ENCODE data around the gene THSD8.
A peak's percentile ranks its signal among the peaks of the same experiment; 100 is the strongest.

THSD8 gene

DNA sequence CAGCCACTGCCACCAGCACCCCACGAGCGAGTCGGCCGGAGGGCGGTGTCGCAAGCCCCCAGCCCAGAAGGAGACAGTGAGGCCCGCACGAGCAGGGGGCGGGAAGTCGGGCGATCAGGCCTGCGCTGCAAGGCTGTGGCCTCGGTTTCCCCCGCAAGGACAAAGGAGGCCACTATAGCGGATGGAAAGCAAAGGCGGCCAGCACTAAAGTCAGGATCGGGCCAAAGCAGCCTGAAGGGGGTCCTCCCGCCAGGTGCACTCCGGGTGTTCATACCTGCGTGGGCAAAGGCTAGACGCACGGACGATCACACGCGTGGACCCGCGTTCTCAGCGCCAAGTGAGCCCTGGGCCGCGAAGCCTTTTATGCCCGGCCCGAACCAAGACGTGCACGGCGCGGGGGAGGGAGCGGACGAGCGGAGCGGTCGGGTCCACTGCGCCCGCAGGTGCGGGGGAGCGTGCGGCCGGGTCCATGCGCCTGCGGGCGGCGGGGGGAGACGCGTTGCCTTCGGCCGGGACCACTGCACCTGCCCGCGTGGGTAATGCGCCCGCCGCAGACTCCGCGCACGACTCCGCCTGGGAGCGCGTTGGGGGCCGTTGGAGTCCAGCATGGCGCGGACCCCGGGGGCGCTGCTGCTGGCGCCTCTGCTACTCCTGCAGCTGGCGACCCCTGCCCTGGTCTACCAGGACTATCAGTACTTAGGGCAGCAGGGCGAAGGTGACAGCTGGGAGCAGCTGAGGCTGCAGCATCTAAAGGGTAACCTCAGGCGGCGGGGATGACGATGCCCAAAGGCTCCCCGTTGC, at the start of gene THSD8, which contains the start of gene PRDX2 (continued):
- TF ChIP-seq, protein P1, sequence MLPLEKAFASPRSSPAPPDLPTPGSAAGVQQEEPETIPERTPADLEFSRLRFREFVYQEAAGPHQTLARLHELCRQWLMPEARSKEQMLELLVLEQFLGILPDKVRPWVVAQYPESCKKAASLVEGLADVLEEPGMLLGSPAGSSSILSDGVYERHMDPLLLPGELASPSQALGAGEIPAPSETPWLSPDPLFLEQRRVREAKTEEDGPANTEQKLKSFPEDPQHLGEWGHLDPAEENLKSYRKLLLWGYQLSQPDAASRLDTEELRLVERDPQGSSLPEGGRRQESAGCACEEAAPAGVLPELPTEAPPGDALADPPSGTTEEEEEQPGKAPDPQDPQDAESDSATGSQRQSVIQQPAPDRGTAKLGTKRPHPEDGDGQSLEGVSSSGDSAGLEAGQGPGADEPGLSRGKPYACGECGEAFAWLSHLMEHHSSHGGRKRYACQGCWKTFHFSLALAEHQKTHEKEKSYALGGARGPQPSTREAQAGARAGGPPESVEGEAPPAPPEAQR (tag by site-specific recombination; IDR thresholded peaks at IDR 0.05) = 0 out of 2 replicates have a peak, but pooled peaks have one; percentile 37
- TF ChIP-seq BCL11B (tag by site-specific recombination; IDR thresholded peaks at IDR 0.05; ENCODE audit: low read depth) = no peak
- TF ChIP-seq, protein P2, sequence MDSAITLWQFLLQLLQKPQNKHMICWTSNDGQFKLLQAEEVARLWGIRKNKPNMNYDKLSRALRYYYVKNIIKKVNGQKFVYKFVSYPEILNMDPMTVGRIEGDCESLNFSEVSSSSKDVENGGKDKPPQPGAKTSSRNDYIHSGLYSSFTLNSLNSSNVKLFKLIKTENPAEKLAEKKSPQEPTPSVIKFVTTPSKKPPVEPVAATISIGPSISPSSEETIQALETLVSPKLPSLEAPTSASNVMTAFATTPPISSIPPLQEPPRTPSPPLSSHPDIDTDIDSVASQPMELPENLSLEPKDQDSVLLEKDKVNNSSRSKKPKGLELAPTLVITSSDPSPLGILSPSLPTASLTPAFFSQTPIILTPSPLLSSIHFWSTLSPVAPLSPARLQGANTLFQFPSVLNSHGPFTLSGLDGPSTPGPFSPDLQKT (IDR thresholded peaks at IDR 0.05; ENCODE audit: borderline replicate concordance, low read depth, low read length) = no peak
- TF ChIP-seq ZNF791 (tag by site-specific recombination; IDR thresholded peaks at IDR 0.05) = no peak
- TF ChIP-seq ZNF223 (tag by site-specific recombination; IDR thresholded peaks at IDR 0.05) = no peak
- TF ChIP-seq ZSCAN30 (tag by site-specific recombination; IDR thresholded peaks at IDR 0.05) = peak; percentile 95

DNA sequence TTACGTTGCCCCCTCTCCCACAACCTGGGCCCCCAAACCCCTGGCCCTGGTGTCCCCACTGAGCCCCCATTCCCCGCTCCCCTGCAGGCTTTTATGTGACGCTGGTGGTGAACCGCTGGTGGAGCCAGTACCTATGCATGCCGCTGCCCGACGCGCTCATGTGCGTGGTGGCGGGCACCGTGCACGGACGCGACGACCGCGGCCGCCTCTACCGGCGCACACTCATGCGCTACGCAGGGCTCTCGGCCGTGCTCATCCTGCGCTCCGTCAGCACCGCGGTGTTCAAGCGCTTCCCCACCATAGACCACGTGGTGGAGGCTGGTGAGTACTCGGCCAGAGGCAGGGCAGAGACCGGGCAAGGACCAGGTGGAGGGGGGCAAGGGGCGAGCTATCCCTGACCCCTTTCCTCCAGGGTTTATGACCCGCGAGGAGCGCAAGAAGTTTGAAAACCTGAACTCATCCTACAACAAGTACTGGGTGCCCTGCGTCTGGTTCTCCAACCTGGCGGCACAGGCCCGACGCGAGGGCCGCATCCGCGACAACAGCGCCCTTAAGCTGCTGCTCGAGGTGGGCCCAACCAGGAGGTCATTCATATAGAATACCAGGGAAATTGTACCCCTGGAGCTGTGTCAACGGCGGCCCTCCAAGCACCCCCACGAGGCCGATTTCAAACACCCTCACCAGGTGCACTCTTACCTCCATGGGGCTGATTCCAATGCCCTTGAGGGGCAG, 47.2 kb upstream of the THSD8 start:
- H3K27ac ChIP-seq (ENCODE audit: extremely low read depth, low read depth, low read length) = no peak overlapping the region
- H3K4me1 ChIP-seq (ENCODE audit: control insufficient read depth, insufficient read depth, low read length) = peaks cover 7% of the 10 kb centered on the region
- no peaks in the 10 kb centered on the region for H3K9me3 ChIP-seq (ENCODE audit: control insufficient read depth, insufficient read depth, low read depth, low read length)
- CTCF ChIA-PET = interaction anchor here (0.6 to 2.3 kb wide), 6 partner anchors 12 to 1115 kb away, joined by 3 to 16 read pairs (median 4); partner anchors contain the start of gene GET3
- H3K4me3 ChIP-seq (ENCODE audit: low read depth, low read length) = no peak overlapping the region
- TF ChIP-seq ZNF830 (tag by site-specific recombination; IDR thresholded peaks at IDR 0.05; ENCODE audit: low read depth) (no peak), ZNF560 (tag by site-specific recombination; IDR thresholded peaks at IDR 0.05; ENCODE audit: borderline replicate concordance) (no peak), ZNF350 (tag by site-specific recombination; IDR thresholded peaks at IDR 0.05) (no peak), ZNF274 (IDR thresholded peaks at IDR 0.05; ENCODE audit: low read length) (no peak), ZNF274 (tag by site-specific recombination; IDR thresholded peaks at IDR 0.05; ENCODE audit: borderline replicate concordance) (no peak), ZNF670 (tag by site-specific recombination; IDR thresholded peaks at IDR 0.05; ENCODE audit: low read depth) (no peak), OVOL3 (tag by site-specific recombination; IDR thresholded peaks at IDR 0.05) (no peak), KLF10 (tag by site-specific recombination; IDR thresholded peaks at IDR 0.05) (no peak), SP2 (tag by site-specific recombination; IDR thresholded peaks at IDR 0.05) (no peak), SETDB1 (IDR thresholded peaks at IDR 0.05; ENCODE audit: insufficient read length, low read length) (no peak), REPIN1 (tag by site-specific recombination; IDR thresholded peaks at IDR 0.05; ENCODE audit: low read depth) (no peak), ZNF654 (tag by site-specific recombination; IDR thresholded peaks at IDR 0.05; ENCODE audit: low read depth) (no peak), ZNF394 (tag by site-specific recombination; IDR thresholded peaks at IDR 0.05; ENCODE audit: borderline replicate concordance) (no peak), ZNF138 (tag by site-specific recombination; IDR thresholded peaks at IDR 0.05; ENCODE audit: borderline replicate concordance) (no peak), ZFHX2 (tag by site-specific recombination; conservative IDR thresholded peaks at IDR 0.05) (no peak), ZNF473 (tag by site-specific recombination; IDR thresholded peaks at IDR 0.05) (no peak), ZNF664 (tag by site-specific recombination; IDR thresholded peaks at IDR 0.05) (no peak)
- TF ChIP-seq, protein P3, sequence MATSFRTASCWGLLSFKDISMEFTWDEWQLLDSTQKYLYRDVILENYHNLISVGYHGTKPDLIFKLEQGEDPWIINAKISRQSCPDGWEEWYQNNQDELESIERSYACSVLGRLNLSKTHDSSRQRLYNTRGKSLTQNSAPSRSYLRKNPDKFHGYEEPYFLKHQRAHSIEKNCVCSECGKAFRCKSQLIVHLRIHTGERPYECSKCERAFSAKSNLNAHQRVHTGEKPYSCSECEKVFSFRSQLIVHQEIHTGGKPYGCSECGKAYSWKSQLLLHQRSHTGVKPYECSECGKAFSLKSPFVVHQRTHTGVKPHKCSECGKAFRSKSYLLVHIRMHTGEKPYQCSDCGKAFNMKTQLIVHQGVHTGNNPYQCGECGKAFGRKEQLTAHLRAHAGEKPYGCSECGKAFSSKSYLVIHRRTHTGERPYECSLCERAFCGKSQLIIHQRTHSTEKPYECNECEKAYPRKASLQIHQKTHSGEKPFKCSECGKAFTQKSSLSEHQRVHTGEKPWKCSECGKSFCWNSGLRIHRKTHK (tag by site-specific recombination; IDR thresholded peaks at IDR 0.05) = no peak
- TF ChIP-seq, protein P4, sequence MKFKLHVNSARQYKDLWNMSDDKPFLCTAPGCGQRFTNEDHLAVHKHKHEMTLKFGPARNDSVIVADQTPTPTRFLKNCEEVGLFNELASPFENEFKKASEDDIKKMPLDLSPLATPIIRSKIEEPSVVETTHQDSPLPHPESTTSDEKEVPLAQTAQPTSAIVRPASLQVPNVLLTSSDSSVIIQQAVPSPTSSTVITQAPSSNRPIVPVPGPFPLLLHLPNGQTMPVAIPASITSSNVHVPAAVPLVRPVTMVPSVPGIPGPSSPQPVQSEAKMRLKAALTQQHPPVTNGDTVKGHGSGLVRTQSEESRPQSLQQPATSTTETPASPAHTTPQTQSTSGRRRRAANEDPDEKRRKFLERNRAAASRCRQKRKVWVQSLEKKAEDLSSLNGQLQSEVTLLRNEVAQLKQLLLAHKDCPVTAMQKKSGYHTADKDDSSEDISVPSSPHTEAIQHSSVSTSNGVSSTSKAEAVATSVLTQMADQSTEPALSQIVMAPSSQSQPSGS (tag by site-specific recombination; IDR thresholded peaks at IDR 0.05; ENCODE audit: low read depth) = no peak
- TF ChIP-seq, protein P5, sequence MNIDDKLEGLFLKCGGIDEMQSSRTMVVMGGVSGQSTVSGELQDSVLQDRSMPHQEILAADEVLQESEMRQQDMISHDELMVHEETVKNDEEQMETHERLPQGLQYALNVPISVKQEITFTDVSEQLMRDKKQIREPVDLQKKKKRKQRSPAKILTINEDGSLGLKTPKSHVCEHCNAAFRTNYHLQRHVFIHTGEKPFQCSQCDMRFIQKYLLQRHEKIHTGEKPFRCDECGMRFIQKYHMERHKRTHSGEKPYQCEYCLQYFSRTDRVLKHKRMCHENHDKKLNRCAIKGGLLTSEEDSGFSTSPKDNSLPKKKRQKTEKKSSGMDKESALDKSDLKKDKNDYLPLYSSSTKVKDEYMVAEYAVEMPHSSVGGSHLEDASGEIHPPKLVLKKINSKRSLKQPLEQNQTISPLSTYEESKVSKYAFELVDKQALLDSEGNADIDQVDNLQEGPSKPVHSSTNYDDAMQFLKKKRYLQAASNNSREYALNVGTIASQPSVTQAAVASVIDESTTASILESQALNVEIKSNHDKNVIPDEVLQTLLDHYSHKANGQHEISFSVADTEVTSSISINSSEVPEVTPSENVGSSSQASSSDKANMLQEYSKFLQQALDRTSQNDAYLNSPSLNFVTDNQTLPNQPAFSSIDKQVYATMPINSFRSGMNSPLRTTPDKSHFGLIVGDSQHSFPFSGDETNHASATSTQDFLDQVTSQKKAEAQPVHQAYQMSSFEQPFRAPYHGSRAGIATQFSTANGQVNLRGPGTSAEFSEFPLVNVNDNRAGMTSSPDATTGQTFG (tag by site-specific recombination; IDR thresholded peaks at IDR 0.05; ENCODE audit: borderline replicate concordance) = no peak
- POLR2A ChIA-PET = no interaction called here
- no peaks in the 10 kb centered on the region for H3K36me3 ChIP-seq (ENCODE audit: control insufficient read depth in 2 of 2, insufficient read depth in 1 of 2, low read length in 2 of 2)
